ENCODE results near the gene PIP5K1B.

Gene PIP5K1B

GRCh38 chr9:68793605-68794343, 88.7 kb downstream of the PIP5K1B start:
- no peak overlapping the region for H3K4me3 ChIP-seq (ENCODE audit: low read depth, low read length)
- TF ChIP-seq, protein P1, sequence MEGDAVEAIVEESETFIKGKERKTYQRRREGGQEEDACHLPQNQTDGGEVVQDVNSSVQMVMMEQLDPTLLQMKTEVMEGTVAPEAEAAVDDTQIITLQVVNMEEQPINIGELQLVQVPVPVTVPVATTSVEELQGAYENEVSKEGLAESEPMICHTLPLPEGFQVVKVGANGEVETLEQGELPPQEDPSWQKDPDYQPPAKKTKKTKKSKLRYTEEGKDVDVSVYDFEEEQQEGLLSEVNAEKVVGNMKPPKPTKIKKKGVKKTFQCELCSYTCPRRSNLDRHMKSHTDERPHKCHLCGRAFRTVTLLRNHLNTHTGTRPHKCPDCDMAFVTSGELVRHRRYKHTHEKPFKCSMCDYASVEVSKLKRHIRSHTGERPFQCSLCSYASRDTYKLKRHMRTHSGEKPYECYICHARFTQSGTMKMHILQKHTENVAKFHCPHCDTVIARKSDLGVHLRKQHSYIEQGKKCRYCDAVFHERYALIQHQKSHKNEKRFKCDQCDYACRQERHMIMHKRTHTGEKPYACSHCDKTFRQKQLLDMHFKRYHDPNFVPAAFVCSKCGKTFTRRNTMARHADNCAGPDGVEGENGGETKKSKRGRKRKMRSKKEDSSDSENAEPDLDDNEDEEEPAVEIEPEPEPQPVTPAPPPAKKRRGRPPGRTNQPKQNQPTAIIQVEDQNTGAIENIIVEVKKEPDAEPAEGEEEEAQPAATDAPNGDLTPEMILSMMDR (IDR thresholded peaks at IDR 0.05; ENCODE audit: low read depth, low read length), result no peak

GRCh38 chr9:68794898-68795297, 89.9 kb downstream of the PIP5K1B start:
- TF ChIP-seq, protein P1 (IDR thresholded peaks at IDR 0.05; ENCODE audit: low read depth, low read length), result no peak
- H3K4me3 ChIP-seq (ENCODE audit: low read depth, low read length), result no peak overlapping the region

- TF ChIP-seq, protein P1 (IDR thresholded peaks at IDR 0.05; ENCODE audit: low read depth, low read length), result no peak
- H3K4me3 ChIP-seq (ENCODE audit: low read depth, low read length), result no peak overlapping the region
Observed at GRCh38 chr9:68795411-68795810, 90.4 kb downstream of the PIP5K1B start.

- no peak overlapping the region for H3K4me3 ChIP-seq (ENCODE audit: low read depth, low read length)
- TF ChIP-seq, protein P1 (IDR thresholded peaks at IDR 0.05; ENCODE audit: low read depth, low read length), result no peak
Observed at GRCh38 chr9:68797116-68797515, 92.1 kb downstream of the PIP5K1B start.

DNA sequence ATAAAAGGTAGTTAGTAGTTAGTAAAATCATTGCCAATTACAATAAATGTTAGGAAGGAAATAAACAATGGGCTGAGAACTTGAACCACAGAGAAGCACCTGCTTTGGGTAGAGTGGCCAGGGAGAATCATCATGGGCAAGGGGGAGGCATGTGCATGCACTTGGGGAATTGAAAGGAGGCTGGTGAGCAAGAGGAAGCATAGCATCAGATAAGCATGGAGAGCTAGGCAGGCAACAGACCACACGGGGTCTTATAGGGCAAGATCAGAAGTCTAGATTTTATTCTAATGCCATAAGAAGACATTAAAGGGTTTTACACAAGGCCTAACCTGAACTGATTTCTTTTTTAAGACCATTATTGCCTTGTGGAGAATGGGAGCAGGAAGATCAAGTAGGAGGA, 93.4 kb downstream of the PIP5K1B start:
- TF ChIP-seq, protein P1 (IDR thresholded peaks at IDR 0.05; ENCODE audit: low read depth, low read length), result no peak
- H3K4me3 ChIP-seq (ENCODE audit: low read depth, low read length), result no peak overlapping the region

GRCh38 chr9:68800836-68801235, 95.8 kb downstream of the PIP5K1B start:
- TF ChIP-seq, protein P1 (IDR thresholded peaks at IDR 0.05; ENCODE audit: low read depth, low read length), result no peak
- H3K4me3 ChIP-seq (ENCODE audit: low read depth, low read length), result no peak overlapping the region

DNA sequence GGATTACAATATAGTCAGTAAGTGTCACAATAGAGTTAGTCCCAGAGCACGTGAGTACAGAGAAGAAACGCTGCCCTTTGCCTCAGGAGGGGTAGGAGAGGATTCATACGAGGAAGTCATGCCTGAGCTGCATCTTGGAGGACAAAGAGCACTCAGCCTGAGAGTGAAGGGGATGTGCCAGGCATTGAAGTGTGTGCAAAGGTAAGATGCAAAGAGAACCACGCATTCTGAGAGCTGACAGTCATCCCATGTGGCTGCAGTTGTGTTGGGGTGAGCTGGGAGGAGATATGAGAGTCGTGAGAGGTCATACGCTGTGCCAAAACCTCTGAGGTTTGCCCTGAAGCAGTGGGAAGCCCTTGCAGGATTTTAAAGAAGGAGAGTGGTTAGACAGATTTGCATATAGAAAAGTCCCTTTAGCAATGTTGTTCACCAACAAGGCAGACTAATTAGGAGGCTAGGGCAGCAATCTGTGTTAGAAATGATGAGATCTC, 97.5 kb downstream of the PIP5K1B start:
- no peak overlapping the region for H3K4me3 ChIP-seq (ENCODE audit: low read depth, low read length)

More for the DNA sequence above, 97.5 kb downstream of the PIP5K1B start:
- TF ChIP-seq, protein P1 (IDR thresholded peaks at IDR 0.05; ENCODE audit: low read depth, low read length), result no peak
